K562 (cell line): ENCODE results near the gene B2M. TPM values are rescaled to one million over a fixed set of nuclear protein-coding genes. Genes with fewer than 3 reads are reported as not detected.

Experiments
- DEAF1 ChIP-seq: fragments of 450-650 bp; formaldehyde crosslinking; IDR thresholded peaks from 2 replicates; pipeline ENCODE4 v1.4.0; 2020; ENCODE audit warnings: mild to moderate bottlenecking, moderate library complexity
- ELF1 ChIP-seq: fragments of 200-800 bp; sonication (Bioruptor generic); IDR thresholded peaks from 2 replicates; pipeline ENCODE4 v1.6.1; 2016; ENCODE audit warnings: missing genetic modification characterization, missing compliant biosample characterization
- EZH2 ChIP-seq: IDR thresholded peaks from 2 replicates; pipeline ENCODE4 v1.6.1; 2012; ENCODE audit warnings: low read depth, mild to moderate bottlenecking, inconsistent platforms, low read length, borderline replicate concordance
- HSF4 ChIP-seq: fragments of 250-450 bp; sonication (Bioruptor Pico); IDR thresholded peaks from 2 replicates; pipeline ENCODE4 v2.1.2; 2022; ENCODE audit warnings: mild to moderate bottlenecking, moderate library complexity, borderline replicate concordance
- MNT ChIP-seq, 2 experiments: fragments of 450-650 bp; conservative IDR thresholded peaks; 2 replicates each; pipeline ENCODE4 v1.6.1; 2017; ENCODE audit warnings: mild to moderate bottlenecking in 2 of 2, moderate library complexity in 2 of 2
- NR4A1 ChIP-seq, 2 experiments: fragments of 250-450 bp in 1 of 2; fragments of 450-650 bp in 1 of 2; sonication (Bioruptor Pico) in 1 of 2; IDR thresholded peaks; 2 replicates each; pipeline versions ENCODE4 v1.4.0 to v1.6.1; 2016 to 2020; ENCODE audit warnings: mild to moderate bottlenecking in 2 of 2, missing compliant biosample characterization in 1 of 2, missing genetic modification characterization in 1 of 2, moderate library complexity in 1 of 2
- PATZ1 ChIP-seq: fragments of 250-450 bp; sonication (Bioruptor Pico); IDR thresholded peaks from 2 replicates; pipeline ENCODE4 v1.5.0; 2020; ENCODE audit warnings: mild to moderate bottlenecking, borderline replicate concordance
- SFPQ ChIP-seq: fragments of 200-400 bp; formaldehyde crosslinking; IDR thresholded peaks from 2 replicates; pipeline ENCODE4 v1.6.1; 2017; ENCODE audit warnings: mild to moderate bottlenecking, low read depth, low read length, moderate library complexity
- TAF1 ChIP-seq: IDR thresholded peaks from 2 replicates; pipeline ENCODE4 v1.6.1; 2011; ENCODE audit warnings: mild to moderate bottlenecking, low read length, moderate library complexity; ENCODE audit not compliant: insufficient read depth, control insufficient read depth, severe bottlenecking; ENCODE audit errors: extremely low read depth
- U2AF2 ChIP-seq: fragments of 200-400 bp; formaldehyde crosslinking; optimal IDR thresholded peaks from 2 replicates; pipeline ENCODE3; 2017; ENCODE audit warnings: low read depth, mild to moderate bottlenecking, low read length
- USF2 ChIP-seq: sonication (generic); formaldehyde crosslinking; IDR thresholded peaks from 2 replicates; pipeline ENCODE4 v1.5.0; 2020; ENCODE audit warnings: missing genetic modification reagents
- ZBTB17 ChIP-seq: fragments of 450-650 bp; formaldehyde crosslinking; IDR thresholded peaks from 2 replicates; pipeline ENCODE4 v1.4.0; 2020; ENCODE audit warnings: mild to moderate bottlenecking
- ZBTB7A ChIP-seq: IDR thresholded peaks from 2 replicates; pipeline ENCODE4 v1.6.1; 2011; ENCODE audit warnings: low read depth, mild to moderate bottlenecking, low read length, moderate library complexity, borderline replicate concordance; ENCODE audit not compliant: control insufficient read depth
- ZKSCAN3 ChIP-seq: fragments of 250-450 bp; sonication (Bioruptor Pico); IDR thresholded peaks from 2 replicates; pipeline ENCODE4 v1.4.0; 2020
- ZNF174 ChIP-seq: fragments of 250-450 bp; sonication (Bioruptor Pico); IDR thresholded peaks from 2 replicates; pipeline ENCODE4 v1.4.0; 2020; ENCODE audit warnings: mild to moderate bottlenecking
- ZNF217 ChIP-seq: sonication (generic); formaldehyde crosslinking; IDR thresholded peaks from 2 replicates; pipeline ENCODE4 v1.8.0; 2022; ENCODE audit warnings: mild to moderate bottlenecking, missing genetic modification reagents
- ZNF41 ChIP-seq: fragments of 250-450 bp; sonication (Bioruptor Pico); conservative IDR thresholded peaks from 2 replicates; pipeline ENCODE4 v1.4.0; 2020; ENCODE audit warnings: mild to moderate bottlenecking
- polyA plus RNA-seq, 8 experiments: library from polyadenylated mRNA; depleted of rRNA in 4 of 8; stranded (reverse) in 5 of 8; unstranded in 3 of 8; fragments of >200 nt; fragmentation: Nextera tagmentation in 2 of 8; fragmentation: Illumina TruSeq in 1 of 8; extraction: Ambion mirVana in 2 of 8; extraction: Trizol in 1 of 8; gene quantifications; 2 replicates each; pipeline versions ENCODE4 v1.2.1 to v1.2.3, GENCODE V29; 2011 to 2014; ENCODE audit warnings: inconsistent platforms in 1 of 8, missing spikeins in 1 of 8
- total RNA-seq, 7 experiments: library from RNA; depleted of rRNA in 6 of 7; stranded (reverse); fragments of >200 nt in 6 of 7; fragmentation: Illumina TruSeq in 2 of 7; extraction: Trizol in 2 of 7; gene quantifications; 2 replicates each; pipeline versions ENCODE4 v1.2.1 to v1.2.3, GENCODE V29; 2011 to 2021; ENCODE audit warnings: low replicate concordance in 1 of 7

Gene B2M
- total and polyA plus RNA-seq, 9 of the 15 experiments (the other 6 are each of a cell fraction or from before 2014, with no cell fraction given), result 460 to 3,138 (median 1,032) TPM

GRCh38 chr15:44735482-44736180 lies 24.3 kb downstream of the B2M start (continued):
- TF ChIP-seq PATZ1 (CRISPR knock-in tag), result no peak
- TF ChIP-seq ZNF174, result no peak
- no peak for TF ChIP-seq EZH2
- no peak for TF ChIP-seq NR4A1 (CRISPR knock-in tag; IDR thresholded peaks at IDR 0.05)
- no peak for TF ChIP-seq NR4A1 (tag; IDR thresholded peaks at IDR 0.05)
- TF ChIP-seq TAF1, result no peak
- TF ChIP-seq ZBTB17 (CRISPR knock-in tag), result no peak
- TF ChIP-seq ELF1, result no peak
- no peak for TF ChIP-seq HSF4 (CRISPR knock-in tag)
- no peak for TF ChIP-seq DEAF1 (CRISPR knock-in tag)
- no peak for TF ChIP-seq ZKSCAN3 (CRISPR knock-in tag)
- no peak for TF ChIP-seq ZBTB7A
- no peak for TF ChIP-seq SFPQ
- TF ChIP-seq U2AF2, result no peak
- no peak for TF ChIP-seq ZNF217 (CRISPR knock-in tag)
- no peak for TF ChIP-seq ZNF41
- TF ChIP-seq MNT (conservative IDR thresholded peaks at IDR 0.05), result peak in 1 of 2 experiments; percentile 39; a peak in 1 of 4 replicates
- TF ChIP-seq USF2 (CRISPR knock-in tag), result no peak
